Panc1 (cell line): Measurements from ENCODE around the gene CTNNA1. TPM values are rescaled to one million over a fixed set of nuclear protein-coding genes. Genes with fewer than 3 reads are reported as not detected.

ENCODE experiments used
- ATAC-seq: fragments of 200-7000 bp; cut with Tn5 transposase; 2 replicates; pipeline ENCODE4 v1.9.1; 2020; ENCODE audit warnings: mild to moderate bottlenecking, moderate library complexity
- BruUV-seq: library from RNA; stranded (reverse); fragments of 400-500 nt; replicated peaks from 2 replicates; lab custom pipeline; 2021; lab: Mats Ljungman, UMichigan
- CTCF ChIA-PET: fragments of 300-600 bp; sonication (Branson Sonifier 250); formaldehyde crosslinking; loops from one replicate; lab custom pipeline; 2022; ENCODE audit warnings: antibody characterized with exemption; lab: Charles Lee
- POLR2A ChIA-PET: fragments of 300-600 bp; sonication (Branson Sonifier 250); formaldehyde crosslinking; loops from one replicate; lab custom pipeline; 2022; ENCODE audit warnings: antibody characterized with exemption; lab: Charles Lee
- DNase-seq: peaks from one replicate; pipeline ENCODE4 v3.0.0-alpha.2; 2010; ENCODE audit warnings: low read depth, low spot score
- H3K27ac ChIP-seq: 2 replicates; pipeline ENCODE4 v1.5.1; 2011; ENCODE audit warnings: mild to moderate bottlenecking, low read length, inconsistent platforms
- H3K27me3 ChIP-seq: fragments of 200-500 bp; sonication (Bioruptor generic); 2 replicates; pipeline ENCODE4 v1.6.0; 2014; ENCODE audit warnings: low read length, inconsistent platforms; ENCODE audit not compliant: control insufficient read depth, insufficient read depth
- H3K36me3 ChIP-seq: fragments of 200-500 bp; sonication (Bioruptor generic); 2 replicates; pipeline ENCODE4 v1.5.1; 2014; ENCODE audit warnings: inconsistent platforms, mild to moderate bottlenecking, low read length, moderate library complexity; ENCODE audit not compliant: control insufficient read depth, insufficient read depth
- H3K4me1 ChIP-seq: 2 replicates; pipeline ENCODE4 v1.5.1; 2011; ENCODE audit warnings: inconsistent platforms, mild to moderate bottlenecking, low read length, moderate library complexity; ENCODE audit not compliant: control insufficient read depth, insufficient read depth
- H3K4me3 ChIP-seq, 2 experiments: 2 replicates each; pipeline ENCODE4 v1.5.1; 2011 to 2012; ENCODE audit warnings: low read depth in 2 of 2, low read length in 2 of 2, mild to moderate bottlenecking in 2 of 2, inconsistent platforms in 1 of 2, moderate library complexity in 1 of 2
- H3K9me3 ChIP-seq: fragments of 200-500 bp; sonication (Bioruptor generic); 2 replicates; pipeline ENCODE4 v1.5.1; 2014; ENCODE audit warnings: low read depth, mild to moderate bottlenecking, inconsistent platforms, low read length, moderate library complexity; ENCODE audit not compliant: control insufficient read depth, insufficient read depth
- CTCF ChIP-seq: fragments of 450-650 bp; IDR thresholded peaks from 2 replicates; pipeline ENCODE4 v1.5.1; 2017; ENCODE audit warnings: mild to moderate bottlenecking
- POLR2AphosphoS5 ChIP-seq: IDR thresholded peaks from 2 replicates; pipeline ENCODE4 v1.6.1; 2012; ENCODE audit warnings: mild to moderate bottlenecking, low read depth, low read length, moderate library complexity
- REST ChIP-seq, 2 experiments: IDR thresholded peaks; 2 replicates each; pipeline ENCODE4 v1.6.1; 2011 to 2012; ENCODE audit warnings: low read depth in 2 of 2, control low read depth in 1 of 2, low read length in 1 of 2, mild to moderate bottlenecking in 1 of 2, moderate library complexity in 1 of 2; ENCODE audit not compliant: insufficient read depth in 1 of 2
- SIN3A ChIP-seq: IDR thresholded peaks from 2 replicates; pipeline ENCODE4 v1.6.1; 2012; ENCODE audit warnings: low read depth, mild to moderate bottlenecking, low read length, moderate library complexity, borderline replicate concordance; ENCODE audit not compliant: insufficient read depth
- TCF7L2 ChIP-seq: IDR thresholded peaks from 2 replicates; pipeline ENCODE4 v1.6.1; 2011; ENCODE audit warnings: mild to moderate bottlenecking, low read depth, low read length, inconsistent platforms
- in situ Hi-C: cut with HindIII; loops from 2 replicates; pipeline ENCODE4 v1.10.0; 2016; ENCODE audit warnings: low sequenced_read_pairs, low pct_unique_long_range_greater_than_20kb
- intact Hi-C: fragments of 100-400 bp; cut with micrococcal nuclease; formaldehyde crosslinking; loops from one replicate; pipeline ENCODE4 v1.10.0; 2022; ENCODE audit not compliant: unreplicated experiment
- total RNA-seq: library from RNA; stranded (reverse); gene quantifications from one replicate; pipeline ENCODE4 v1.2.1, GENCODE V29; 2021; ENCODE audit not compliant: unreplicated experiment

Gene CTNNA1
- total RNA-seq, 1 experiment from 2014 or later: 298 TPM

- H3K27me3 ChIP-seq: no peaks in the 10 kb centered on the region
- H3K27ac ChIP-seq: no peak overlapping the region
- peaks cover 3% of the 10 kb centered on the region; the same call in 1 of the 2 replicates for H3K36me3 ChIP-seq
- no peak for TF ChIP-seq REST (IDR thresholded peaks at IDR 0.05; ENCODE audit: insufficient read depth in 1 of 2, low read depth in 2 of 2, low read length in 1 of 2)
- TF ChIP-seq CTCF: no peak
- in situ Hi-C loops (no loop called here), intact Hi-C loops (loop anchor here (10.0 kb wide), 1 partner anchor 327 kb away; no protein-coding TSS in a partner anchor)
- no TSS peak for BruUV-seq
- peak; percentile 43 for ATAC-seq
- ChIA-PET POLR2A (no interaction called here), CTCF (no interaction called here)
- DNase-seq: no peak
- no peaks in the 10 kb centered on the region for H3K4me1 ChIP-seq
- no peak overlapping the region for H3K4me3 ChIP-seq
- H3K9me3 ChIP-seq: no peaks in the 10 kb centered on the region
Observed at GRCh38 chr5:138937392-138938387, 184.5 kb downstream of the CTNNA1 start.

- intact Hi-C loops (loop anchor here (10.0 kb wide), 1 partner anchor 326 kb away; no protein-coding TSS in a partner anchor), in situ Hi-C loops (no loop called here)
- BruUV-seq: no TSS peak
- no peaks in the 10 kb centered on the region for H3K36me3 ChIP-seq
- H3K4me3 ChIP-seq: no peak overlapping the region
- H3K27me3 ChIP-seq: no peaks in the 10 kb centered on the region
- H3K9me3 ChIP-seq: no peaks in the 10 kb centered on the region
- H3K4me1 ChIP-seq: no peaks in the 10 kb centered on the region
- DNase-seq (no peak), ATAC-seq (no peak)
- no peak for TF ChIP-seq TCF7L2
- no peak for TF ChIP-seq POLR2AphosphoS5
- no peak for TF ChIP-seq SIN3A
- TF ChIP-seq REST (IDR thresholded peaks at IDR 0.05; ENCODE audit: insufficient read depth in 1 of 2, low read depth in 2 of 2, low read length in 1 of 2): no peak
- no peak for TF ChIP-seq CTCF
- ChIA-PET POLR2A (no interaction called here), CTCF (no interaction called here)
- H3K27ac ChIP-seq: no peak overlapping the region
Observed at GRCh38 chr5:138938526-138938925, 185.3 kb downstream of the CTNNA1 start.
